H9 (cell line): ENCODE results near the gene DGKD. TPM values are rescaled to one million over a fixed set of nuclear protein-coding genes. Genes with fewer than 3 reads are reported as not detected.

Experiments used
- DNase-seq: peaks from one replicate; pipeline ENCODE4 v3.0.0-alpha.2; 2017
- H2AFZ ChIP-seq: one replicate; pipeline ENCODE4 v1.6.1; 2013; ENCODE audit warnings: mild to moderate bottlenecking, low read length, control low read depth, moderate library complexity
- H2AK5ac ChIP-seq: 2 replicates; pipeline ENCODE4 v1.6.1; 2013; ENCODE audit warnings: low read length, control low read depth, mixed read lengths; ENCODE audit not compliant: insufficient read length
- H2BK120ac ChIP-seq: one replicate; pipeline ENCODE4 v1.6.1; 2013; ENCODE audit warnings: low read depth, mild to moderate bottlenecking, low read length, control low read depth, inconsistent platforms; ENCODE audit not compliant: poor library complexity, severe bottlenecking
- H2BK12ac ChIP-seq: 2 replicates; pipeline ENCODE4 v1.6.1; 2013; ENCODE audit warnings: low read length, control low read depth, mixed read lengths, low read depth; ENCODE audit not compliant: insufficient read length
- H2BK15ac ChIP-seq: 2 replicates; pipeline ENCODE4 v1.6.1; 2013; ENCODE audit warnings: low read depth, low read length, control low read depth
- H2BK20ac ChIP-seq: one replicate; pipeline ENCODE4 v1.6.1; 2013; ENCODE audit warnings: low read depth, mild to moderate bottlenecking, low read length, control low read depth, inconsistent platforms; ENCODE audit not compliant: poor library complexity, severe bottlenecking
- H2BK5ac ChIP-seq: 2 replicates; pipeline ENCODE4 v1.6.1; 2013; ENCODE audit warnings: low read length, control low read depth, mixed read lengths; ENCODE audit not compliant: insufficient read length
- H3K14ac ChIP-seq: 2 replicates; pipeline ENCODE4 v1.6.1; 2013; ENCODE audit warnings: low read length, control low read depth; ENCODE audit not compliant: insufficient read depth
- H3K18ac ChIP-seq: 2 replicates; pipeline ENCODE4 v1.6.1; 2013; ENCODE audit warnings: low read depth, mild to moderate bottlenecking, mixed read lengths, low read length, control low read depth; ENCODE audit not compliant: insufficient read length
- H3K23ac ChIP-seq: 2 replicates; pipeline ENCODE4 v1.6.1; 2013; ENCODE audit warnings: low read length, control low read depth, mixed read lengths, low read depth; ENCODE audit not compliant: insufficient read length
- H3K23me2 ChIP-seq: 2 replicates; pipeline ENCODE4 v1.6.1; 2013; ENCODE audit warnings: low read depth, mild to moderate bottlenecking, mixed read lengths, low read length, control low read depth; ENCODE audit not compliant: insufficient read length, poor library complexity, severe bottlenecking
- H3K27ac ChIP-seq: 2 replicates; pipeline ENCODE4 v1.5.1; 2013; ENCODE audit warnings: low read length, control low read depth, mixed read lengths, low read depth; ENCODE audit not compliant: insufficient read length
- H3K27me3 ChIP-seq: 2 replicates; pipeline ENCODE4 v1.6.1; 2013; ENCODE audit warnings: low read length, control low read depth, inconsistent platforms; ENCODE audit not compliant: insufficient read depth
- H3K4ac ChIP-seq: 2 replicates; pipeline ENCODE4 v1.6.1; 2013; ENCODE audit warnings: low read depth, mild to moderate bottlenecking, control low read depth, inconsistent platforms, low read length, moderate library complexity
- H3K4me1 ChIP-seq: 2 replicates; pipeline ENCODE4 v1.6.1; 2013; ENCODE audit warnings: low read length, control low read depth, inconsistent platforms; ENCODE audit not compliant: insufficient read depth
- H3K4me2 ChIP-seq: 2 replicates; pipeline ENCODE4 v1.6.1; 2013; ENCODE audit warnings: low read length, control low read depth, mixed read lengths; ENCODE audit not compliant: insufficient read length, insufficient read depth
- H3K56ac ChIP-seq: 2 replicates; pipeline ENCODE4 v1.6.1; 2013; ENCODE audit warnings: low read depth, mild to moderate bottlenecking, mixed read lengths, low read length, control low read depth; ENCODE audit not compliant: insufficient read length
- H3K79me1 ChIP-seq: 2 replicates; pipeline ENCODE4 v1.6.1; 2013; ENCODE audit warnings: low read depth, mild to moderate bottlenecking, moderate library complexity, low read length, control low read depth, inconsistent platforms; ENCODE audit not compliant: insufficient read depth, poor library complexity, severe bottlenecking
- H3K79me2 ChIP-seq: 2 replicates; pipeline ENCODE4 v1.6.1; 2013; ENCODE audit warnings: low read length, control low read depth, inconsistent platforms; ENCODE audit not compliant: insufficient read depth
- H3K9ac ChIP-seq: 2 replicates; pipeline ENCODE4 v1.6.1; 2013; ENCODE audit warnings: low read length, control low read depth, mixed read lengths; ENCODE audit not compliant: insufficient read length; ENCODE audit errors: extremely low read depth
- H3K9me3 ChIP-seq: one replicate; pipeline ENCODE4 v1.6.1; 2013; ENCODE audit warnings: low read depth, low read length, inconsistent platforms; ENCODE audit not compliant: control insufficient read depth
- H3T11ph ChIP-seq: one replicate; pipeline ENCODE4 v1.6.1; 2013; ENCODE audit warnings: mild to moderate bottlenecking, low read length, control low read depth, inconsistent platforms
- H4K20me1 ChIP-seq: one replicate; pipeline ENCODE4 v1.6.1; 2013; ENCODE audit not compliant: control insufficient read depth, insufficient read length, insufficient read depth
- H4K5ac ChIP-seq: 2 replicates; pipeline ENCODE4 v1.6.1; 2013; ENCODE audit warnings: low read depth, mild to moderate bottlenecking, mixed read lengths, low read length, control low read depth; ENCODE audit not compliant: insufficient read length
- H4K8ac ChIP-seq: replicated peaks from 2 replicates; pipeline ENCODE4 v1.6.1; 2013; ENCODE audit warnings: low read length, control low read depth, mixed read lengths, low read depth; ENCODE audit not compliant: insufficient read length
- H4K91ac ChIP-seq: 2 replicates; pipeline ENCODE4 v1.6.1; 2013; ENCODE audit warnings: low read depth, mild to moderate bottlenecking, moderate library complexity, mixed read lengths, low read length, control low read depth; ENCODE audit not compliant: insufficient read length
- H3K27ac Mint-ChIP-seq, 3 experiments: 2 replicates in 2 of 3; 3 replicates in 1 of 3; pipeline ENCODE4 v1.8.0; 2020 to 2021; ENCODE audit warnings: mixed read lengths in 3 of 3, mild to moderate bottlenecking in 1 of 3, moderate library complexity in 1 of 3
- H3K27me3 Mint-ChIP-seq: 2 replicates; pipeline ENCODE4 v1.8.0; 2021; ENCODE audit warnings: low read depth, mild to moderate bottlenecking, moderate library complexity, mixed read lengths
- H3K36me3 Mint-ChIP-seq, 3 experiments: 2 replicates in 2 of 3; 3 replicates in 1 of 3; pipeline ENCODE4 v1.8.0; 2020 to 2021; ENCODE audit warnings: low read depth in 3 of 3, mixed read lengths in 3 of 3; ENCODE audit not compliant: insufficient read depth in 1 of 3
- H3K4me1 Mint-ChIP-seq, 2 experiments: 2 replicates each; pipeline ENCODE4 v1.8.0; 2020; ENCODE audit warnings: mixed read lengths in 2 of 2
- H3K4me3 Mint-ChIP-seq, 2 experiments: 2 replicates in 1 of 2; 3 replicates in 1 of 2; pipeline ENCODE4 v1.8.0; 2020 to 2021; ENCODE audit warnings: mild to moderate bottlenecking in 2 of 2, mixed read lengths in 2 of 2, moderate library complexity in 1 of 2
- H3K9me3 Mint-ChIP-seq, 2 experiments: 2 replicates in 1 of 2; 3 replicates in 1 of 2; pipeline ENCODE4 v1.8.0; 2020; ENCODE audit warnings: mild to moderate bottlenecking in 2 of 2, mixed read lengths in 2 of 2, moderate library complexity in 1 of 2
- WGBS: extraction: QIAGEN DNeasy Blood & Tissue Kit; methylation state at CpG from one replicate; pipeline ENCODE4 v1.1.7; 2013; ENCODE audit warnings: missing lambda C conversion rate, low lambda C conversion rate, mixed read lengths; ENCODE audit not compliant: insufficient read length; ENCODE audit errors: extremely low coverage; 5-methylcytosine and 5-hydroxymethylcytosine counted together
- total RNA-seq: library from RNA; stranded (reverse); gene quantifications from 2 replicates; pipeline ENCODE4 v1.2.1, GENCODE V29; 2021
- TF ChIP-seq, protein P1 (sequence below): fragments of 200-600 bp; sonication (generic); conservative IDR thresholded peaks from 3 replicates; pipeline ENCODE4 v1.8.0; 2021; ENCODE audit warnings: antibody characterized with exemption, mild to moderate bottlenecking

DGKD gene
- total RNA-seq, 1 experiment from 2014 or later, result 20.7 TPM

DNA sequence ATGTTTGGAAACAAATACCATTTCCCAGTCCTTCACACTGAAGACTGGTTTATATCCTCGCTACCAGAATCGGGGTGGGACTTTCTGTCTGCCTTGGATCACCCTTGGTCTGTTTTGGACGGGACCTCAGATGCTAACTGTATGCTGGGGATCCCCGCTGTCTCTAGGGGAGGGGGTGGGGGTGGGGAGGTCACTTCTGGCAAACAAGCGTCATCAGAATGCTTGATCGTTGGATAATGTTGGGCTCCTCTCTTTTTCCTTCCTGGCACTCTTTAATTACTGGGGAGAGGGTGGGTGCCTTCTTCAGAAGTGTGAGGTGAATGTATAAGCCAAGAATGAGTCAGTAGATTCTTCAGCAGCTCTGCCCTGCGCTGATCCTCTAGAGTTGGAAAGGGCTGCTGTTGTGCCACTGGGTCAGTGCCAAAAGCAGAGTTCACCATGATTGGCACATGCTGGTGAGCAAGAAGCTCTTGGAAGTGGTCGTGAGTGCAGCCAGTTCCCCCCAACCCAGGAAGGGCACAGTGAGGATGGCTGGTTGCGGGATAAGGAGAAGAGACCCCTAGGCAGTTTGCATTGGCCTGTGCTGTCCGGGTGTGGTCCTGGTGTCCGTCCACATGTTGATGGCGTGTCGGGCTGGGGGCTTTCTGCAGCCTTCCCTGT is 32.2 kb downstream of the DGKD start:
- TF ChIP-seq, protein P1, sequence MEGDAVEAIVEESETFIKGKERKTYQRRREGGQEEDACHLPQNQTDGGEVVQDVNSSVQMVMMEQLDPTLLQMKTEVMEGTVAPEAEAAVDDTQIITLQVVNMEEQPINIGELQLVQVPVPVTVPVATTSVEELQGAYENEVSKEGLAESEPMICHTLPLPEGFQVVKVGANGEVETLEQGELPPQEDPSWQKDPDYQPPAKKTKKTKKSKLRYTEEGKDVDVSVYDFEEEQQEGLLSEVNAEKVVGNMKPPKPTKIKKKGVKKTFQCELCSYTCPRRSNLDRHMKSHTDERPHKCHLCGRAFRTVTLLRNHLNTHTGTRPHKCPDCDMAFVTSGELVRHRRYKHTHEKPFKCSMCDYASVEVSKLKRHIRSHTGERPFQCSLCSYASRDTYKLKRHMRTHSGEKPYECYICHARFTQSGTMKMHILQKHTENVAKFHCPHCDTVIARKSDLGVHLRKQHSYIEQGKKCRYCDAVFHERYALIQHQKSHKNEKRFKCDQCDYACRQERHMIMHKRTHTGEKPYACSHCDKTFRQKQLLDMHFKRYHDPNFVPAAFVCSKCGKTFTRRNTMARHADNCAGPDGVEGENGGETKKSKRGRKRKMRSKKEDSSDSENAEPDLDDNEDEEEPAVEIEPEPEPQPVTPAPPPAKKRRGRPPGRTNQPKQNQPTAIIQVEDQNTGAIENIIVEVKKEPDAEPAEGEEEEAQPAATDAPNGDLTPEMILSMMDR, result no peak
- H4K20me1 ChIP-seq, result no peaks in the 10 kb centered on the region
- H3K4me2 ChIP-seq, result no peak overlapping the region

More for the DNA sequence above, 32.2 kb downstream of the DGKD start:
- Mint-ChIP-seq H3K4me1 (peaks cover 9 to 17% of the 10 kb centered on the region in 2 experiments), H3K9me3 (no peaks in the 10 kb centered on the region), H3K4me3 (no peak overlapping the region), H3K27me3 (no peaks in the 10 kb centered on the region), H3K27ac (peak overlapping the region in 2 of 3 experiments; percentile 28 to 64; a peak in 4 of 7 replicates), H3K36me3 (peaks cover 2 to 13% (median 6%) of the 10 kb centered on the region in 3 experiments; a peak in 5 of 7 replicates)
- H3K4me1 ChIP-seq, result no peaks in the 10 kb centered on the region
- H3K9me3 ChIP-seq, result no peaks in the 10 kb centered on the region
- no peak overlapping the region for H3K23ac ChIP-seq
- H3K9ac ChIP-seq, result no peak overlapping the region
- peaks cover 3% of the 10 kb centered on the region; the same call in 1 of the 2 replicates for H3K79me2 ChIP-seq
- no peak overlapping the region for H2BK120ac ChIP-seq
- H3K27me3 ChIP-seq, result no peaks in the 10 kb centered on the region
- no CpG with 5 or more reads among the region's 13 CpGs for WGBS
- no peak overlapping the region for H3K18ac ChIP-seq
- no peak overlapping the region for H3K4ac ChIP-seq
- H3K56ac ChIP-seq, result no peak overlapping the region
- H2BK5ac ChIP-seq, result no peak overlapping the region
- no peak overlapping the region for H4K91ac ChIP-seq
- no peak overlapping the region for H4K5ac ChIP-seq
- H2BK15ac ChIP-seq, result no peak overlapping the region
- 0 out of 2 replicates have a peak overlapping the region, but pooled peaks have one; percentile 41 for H3K14ac ChIP-seq
- no peak overlapping the region for H4K8ac ChIP-seq
- no peak overlapping the region for H2BK20ac ChIP-seq
- H3K23me2 ChIP-seq, result no peaks in the 10 kb centered on the region
- H3K27ac ChIP-seq, result no peak overlapping the region
- H3K79me1 ChIP-seq, result no peaks in the 10 kb centered on the region
- no peak overlapping the region for H2AFZ ChIP-seq
- DNase-seq, result no peak
- H2BK12ac ChIP-seq, result no peak overlapping the region
- no peak overlapping the region for H3T11ph ChIP-seq
- H2AK5ac ChIP-seq, result no peak overlapping the region
